22Rv1 (cell line): Measurements from ENCODE around the gene KDELR1.

ENCODE experiments used
- CTCF ChIP-seq: fragments of 450-650 bp; IDR thresholded peaks from 2 replicates; pipeline ENCODE4 v1.5.1; 2017; ENCODE audit warnings: mild to moderate bottlenecking
- ZFX ChIP-seq: fragments of 450-650 bp; IDR thresholded peaks from 2 replicates; pipeline ENCODE4 v1.6.1; 2017; ENCODE audit warnings: antibody characterized with exemption, borderline replicate concordance

GRCh38 chr19:48370955-48371354 is 20.4 kb downstream of the KDELR1 start:
- TF ChIP-seq CTCF, result no peak
- no peak for TF ChIP-seq ZFX
